ENCODE measurements around the gene ZFP1. TPM values are rescaled to one million over a fixed set of nuclear protein-coding genes. Genes with fewer than 3 reads are reported as not detected.
A peak's percentile ranks its signal among the peaks of the same experiment; 100 is the strongest.

The ZFP1 gene
- total RNA-seq = 21.8 to 22.3 TPM (median 21.8 TPM) in 3 replicates

- Mint-ChIP-seq H3K4me1 (peaks cover 4% of the 10 kb centered on the region), H3K9me3 (peaks cover 35% of the 10 kb centered on the region), H3K36me3 (peaks cover 32% of the 10 kb centered on the region), H3K4me3 (peak within 1 kb of the TSS; percentile 86), H3K27ac (peak within 1 kb of the TSS; percentile 96), H3K27me3 (ENCODE audit: low read depth) (no peaks in the 10 kb centered on the region)
- DNase-seq (ENCODE audit: low spot score in 2 of 2, unreplicated experiment in 2 of 2) = peak; percentile 92 to 99
- TF ChIP-seq, protein P1, sequence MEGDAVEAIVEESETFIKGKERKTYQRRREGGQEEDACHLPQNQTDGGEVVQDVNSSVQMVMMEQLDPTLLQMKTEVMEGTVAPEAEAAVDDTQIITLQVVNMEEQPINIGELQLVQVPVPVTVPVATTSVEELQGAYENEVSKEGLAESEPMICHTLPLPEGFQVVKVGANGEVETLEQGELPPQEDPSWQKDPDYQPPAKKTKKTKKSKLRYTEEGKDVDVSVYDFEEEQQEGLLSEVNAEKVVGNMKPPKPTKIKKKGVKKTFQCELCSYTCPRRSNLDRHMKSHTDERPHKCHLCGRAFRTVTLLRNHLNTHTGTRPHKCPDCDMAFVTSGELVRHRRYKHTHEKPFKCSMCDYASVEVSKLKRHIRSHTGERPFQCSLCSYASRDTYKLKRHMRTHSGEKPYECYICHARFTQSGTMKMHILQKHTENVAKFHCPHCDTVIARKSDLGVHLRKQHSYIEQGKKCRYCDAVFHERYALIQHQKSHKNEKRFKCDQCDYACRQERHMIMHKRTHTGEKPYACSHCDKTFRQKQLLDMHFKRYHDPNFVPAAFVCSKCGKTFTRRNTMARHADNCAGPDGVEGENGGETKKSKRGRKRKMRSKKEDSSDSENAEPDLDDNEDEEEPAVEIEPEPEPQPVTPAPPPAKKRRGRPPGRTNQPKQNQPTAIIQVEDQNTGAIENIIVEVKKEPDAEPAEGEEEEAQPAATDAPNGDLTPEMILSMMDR (IDR thresholded peaks at IDR 0.05; ENCODE audit: unreplicated experiment) = no peak
Observed at GRCh38 chr16:75148311-75149195, at the start of gene ZFP1. ZFP1 (plus strand) TSS chr16:75148524; CDS start chr16:75152952, 4,428 bp downstream.

DNA sequence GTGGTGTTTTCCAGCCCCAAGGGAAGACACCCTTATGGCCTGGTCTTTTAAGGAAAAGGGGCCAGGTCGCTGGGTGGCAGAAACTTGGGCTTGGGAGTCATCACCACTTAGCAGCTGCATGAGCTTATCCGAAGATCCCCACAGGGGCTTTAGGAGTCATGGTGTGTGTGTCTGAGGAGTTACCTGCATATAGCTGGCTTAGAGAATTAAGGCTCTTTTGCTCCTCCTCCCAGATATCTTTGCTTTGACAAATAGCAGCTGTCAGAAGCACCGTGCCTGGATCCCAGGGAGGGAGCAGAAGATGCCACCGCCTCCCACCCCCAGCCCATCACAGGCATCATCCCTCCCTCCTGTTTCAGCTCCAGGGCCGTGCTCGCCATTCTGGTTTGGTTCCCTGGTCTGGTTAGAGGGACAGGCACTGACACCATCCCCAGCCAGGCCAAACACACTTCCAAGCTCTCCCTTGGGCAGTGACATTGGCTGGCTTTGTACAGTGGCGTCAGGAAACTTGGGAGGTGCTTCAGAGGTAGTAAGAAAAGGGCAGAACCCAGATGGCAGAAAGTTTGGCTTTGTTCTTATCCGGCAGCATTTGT lies 49.2 kb upstream of the ZFP1 start:
- H3K27me3 Mint-ChIP-seq (ENCODE audit: low read depth) = no peaks in the 10 kb centered on the region
- peaks cover 3% of the 10 kb centered on the region for H3K9me3 Mint-ChIP-seq
- H3K4me3 Mint-ChIP-seq = no peak overlapping the region
- H3K4me1 Mint-ChIP-seq = peaks cover 36% of the 10 kb centered on the region
- DNase-seq (ENCODE audit: low spot score in 2 of 2, unreplicated experiment in 2 of 2) = no peak
- H3K27ac Mint-ChIP-seq = peak overlapping the region; percentile 80
- peaks cover 3% of the 10 kb centered on the region for H3K36me3 Mint-ChIP-seq
- TF ChIP-seq, protein P1 (IDR thresholded peaks at IDR 0.05; ENCODE audit: unreplicated experiment) = no peak

GRCh38 chr16:75099738-75100602 lies 48.4 kb upstream of the ZFP1 start:
- Mint-ChIP-seq H3K27ac (peak overlapping the region; percentile 80), H3K9me3 (peaks cover 6% of the 10 kb centered on the region), H3K27me3 (ENCODE audit: low read depth) (no peaks in the 10 kb centered on the region), H3K4me3 (no peak overlapping the region), H3K36me3 (peaks cover 10% of the 10 kb centered on the region), H3K4me1 (peaks cover 36% of the 10 kb centered on the region)
- TF ChIP-seq, protein P1 (IDR thresholded peaks at IDR 0.05; ENCODE audit: unreplicated experiment) = no peak
- DNase-seq (ENCODE audit: low spot score in 2 of 2, unreplicated experiment in 2 of 2) = no peak

GRCh38 chr16:75100603-75100990 lies 47.7 kb upstream of the ZFP1 start:
- no peaks in the 10 kb centered on the region for H3K27me3 Mint-ChIP-seq (ENCODE audit: low read depth)
- peak overlapping the region; percentile 71 for H3K27ac Mint-ChIP-seq

DNA sequence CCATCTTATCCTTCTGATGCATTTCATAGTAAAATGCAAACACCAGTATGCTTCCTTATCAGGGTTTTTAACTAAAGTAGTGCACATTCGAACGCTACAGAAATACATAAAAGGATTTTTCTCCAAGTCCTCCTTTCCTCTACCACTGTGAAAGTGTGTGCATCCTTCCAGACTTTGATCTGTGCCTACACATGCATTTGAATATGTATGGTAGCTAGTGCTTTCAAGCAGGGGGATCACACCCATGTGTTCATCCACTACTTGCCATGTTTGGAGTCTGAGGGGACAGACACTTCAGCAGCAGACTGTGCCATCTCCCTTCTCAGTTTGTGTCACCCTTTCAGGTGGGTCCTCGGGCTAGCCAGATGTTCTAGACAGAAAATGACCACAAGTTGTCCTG lies 46.7 kb upstream of the ZFP1 start:
- no peaks in the 10 kb centered on the region for H3K27me3 Mint-ChIP-seq (ENCODE audit: low read depth)
- TF ChIP-seq, protein P1 (IDR thresholded peaks at IDR 0.05; ENCODE audit: unreplicated experiment) = no peak
- H3K4me3 Mint-ChIP-seq = no peak overlapping the region
- peaks cover 26% of the 10 kb centered on the region for H3K4me1 Mint-ChIP-seq
- DNase-seq (ENCODE audit: low spot score in 2 of 2, unreplicated experiment in 2 of 2) = no peak
- peaks cover 6% of the 10 kb centered on the region for H3K9me3 Mint-ChIP-seq
- H3K36me3 Mint-ChIP-seq = peaks cover 10% of the 10 kb centered on the region
- H3K27ac Mint-ChIP-seq = no peak overlapping the region

More at GRCh38 chr16:75100603-75100990, 47.7 kb upstream of the ZFP1 start:
- peaks cover 10% of the 10 kb centered on the region for H3K36me3 Mint-ChIP-seq
- peaks cover 36% of the 10 kb centered on the region for H3K4me1 Mint-ChIP-seq
- H3K4me3 Mint-ChIP-seq = no peak overlapping the region
- DNase-seq (ENCODE audit: low spot score in 2 of 2, unreplicated experiment in 2 of 2) = no peak
- peaks cover 6% of the 10 kb centered on the region for H3K9me3 Mint-ChIP-seq
- TF ChIP-seq, protein P1 (IDR thresholded peaks at IDR 0.05; ENCODE audit: unreplicated experiment) = no peak
